ENCODE measurements around the gene CBARP. TPM values are rescaled to one million over a fixed set of nuclear protein-coding genes. Genes with fewer than 3 reads are reported as not detected.

The CBARP gene
- total and polyA plus RNA-seq, 2 of the 13 experiments (the other 11 are each of a cell fraction or from before 2014, with no cell fraction given), result 1.2 to 1.4 TPM

DNA sequence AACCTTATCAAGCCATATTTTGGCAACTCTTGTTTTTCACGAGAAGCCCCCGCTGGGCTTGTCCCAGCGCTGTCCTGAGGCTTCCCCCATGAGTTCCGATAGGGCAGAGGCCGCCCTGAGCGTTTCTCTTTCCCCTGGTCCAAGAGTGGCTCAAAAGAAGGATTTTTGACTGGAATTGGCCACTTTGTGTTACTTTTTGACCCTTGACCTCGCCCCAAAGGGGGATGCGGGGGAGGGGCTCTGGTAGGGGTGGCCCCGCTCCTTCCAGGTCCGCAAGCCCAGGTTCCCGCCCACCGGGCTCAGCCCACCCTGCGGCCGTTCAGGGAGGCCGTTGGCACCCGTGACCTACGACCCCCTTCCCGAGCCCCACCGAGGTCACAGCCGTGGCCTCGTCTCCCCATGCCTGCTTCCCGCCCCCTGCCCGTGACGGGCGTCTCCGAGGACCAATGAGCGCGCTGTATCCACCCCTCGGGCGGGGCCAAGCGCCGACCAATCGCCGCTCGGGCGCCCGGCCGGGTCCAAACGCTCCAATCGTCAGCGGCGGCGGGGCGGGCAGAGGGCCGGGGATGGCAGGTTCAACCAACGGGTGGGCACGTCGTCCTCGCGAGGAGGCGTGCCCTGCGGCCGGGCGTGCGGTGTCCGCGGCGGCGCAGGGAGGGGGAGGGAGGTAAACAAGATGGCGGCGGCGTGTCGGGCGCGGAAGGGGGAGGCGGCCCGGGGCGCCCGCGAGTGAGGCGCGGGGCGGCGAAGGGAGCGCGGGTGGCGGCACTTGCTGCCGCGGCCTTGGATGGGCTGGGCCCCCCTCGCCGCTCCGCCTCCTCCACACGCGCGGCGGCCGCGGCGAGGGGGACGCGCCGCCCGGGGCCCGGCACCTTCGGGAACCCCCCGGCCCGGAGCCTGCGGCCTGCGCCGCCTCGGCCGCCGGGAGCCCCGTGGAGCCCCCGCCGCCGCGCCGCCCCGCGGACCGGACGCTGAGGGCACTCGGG lies 32.4 kb downstream of the CBARP start, which contains the start of gene STK11 (continued):
- TF ChIP-seq ZNF33A (CRISPR knock-in tag; IDR thresholded peaks at IDR 0.05; ENCODE audit: borderline replicate concordance), result no peak
- TF ChIP-seq ZNF430 (CRISPR knock-in tag; IDR thresholded peaks at IDR 0.05), result 0 out of 2 replicates have a peak, but pooled peaks have one; percentile 60
- TF ChIP-seq ZNF557 (CRISPR knock-in tag; IDR thresholded peaks at IDR 0.05), result no peak
- TF ChIP-seq MXI1 (IDR thresholded peaks at IDR 0.05; ENCODE audit: borderline replicate concordance, low read depth, low read length), result peak; percentile 79; the same call in 1 of the 3 replicates
- TF ChIP-seq ZNF326 (CRISPR knock-in tag; IDR thresholded peaks at IDR 0.05; ENCODE audit: borderline replicate concordance), result no peak
- TF ChIP-seq NR2F1 (CRISPR knock-in tag; IDR thresholded peaks at IDR 0.05), result peak; percentile 89 to 97
- TF ChIP-seq TBX2 (CRISPR knock-in tag; IDR thresholded peaks at IDR 0.05; ENCODE audit: borderline replicate concordance), result peak; percentile 75
- TF ChIP-seq CEBPG (CRISPR knock-in tag; IDR thresholded peaks at IDR 0.05), result no peak
- TF ChIP-seq, protein P1, sequence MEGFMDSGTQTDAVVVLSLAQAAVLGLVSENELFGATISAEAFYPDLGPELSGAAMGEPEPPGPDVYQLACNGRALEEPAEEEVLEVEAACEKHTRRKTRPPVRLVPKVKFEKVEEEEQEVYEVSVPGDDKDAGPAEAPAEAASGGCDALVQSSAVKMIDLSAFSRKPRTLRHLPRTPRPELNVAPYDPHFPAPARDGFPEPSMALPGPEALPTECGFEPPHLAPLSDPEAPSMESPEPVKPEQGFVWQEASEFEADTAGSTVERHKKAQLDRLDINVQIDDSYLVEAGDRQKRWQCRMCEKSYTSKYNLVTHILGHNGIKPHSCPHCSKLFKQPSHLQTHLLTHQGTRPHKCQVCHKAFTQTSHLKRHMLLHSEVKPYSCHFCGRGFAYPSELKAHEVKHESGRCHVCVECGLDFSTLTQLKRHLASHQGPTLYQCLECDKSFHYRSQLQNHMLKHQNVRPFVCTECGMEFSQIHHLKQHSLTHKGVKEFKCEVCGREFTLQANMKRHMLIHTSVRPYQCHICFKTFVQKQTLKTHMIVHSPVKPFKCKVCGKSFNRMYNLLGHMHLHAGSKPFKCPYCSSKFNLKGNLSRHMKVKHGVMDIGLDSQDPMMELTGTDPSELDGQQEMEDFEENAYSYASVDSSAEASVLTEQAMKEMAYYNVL (CRISPR knock-in tag; IDR thresholded peaks at IDR 0.05; ENCODE audit: borderline replicate concordance), result peak; percentile 43; the same call in 1 of the 2 replicates
- 0 out of 2 replicates have a peak, but pooled peaks have one; percentile 41 for TF ChIP-seq ZNF337 (CRISPR knock-in tag; IDR thresholded peaks at IDR 0.05; ENCODE audit: borderline replicate concordance, low read depth)
- TF ChIP-seq ZNF800 (CRISPR knock-in tag; IDR thresholded peaks at IDR 0.05), result no peak
- TF ChIP-seq, protein P2, sequence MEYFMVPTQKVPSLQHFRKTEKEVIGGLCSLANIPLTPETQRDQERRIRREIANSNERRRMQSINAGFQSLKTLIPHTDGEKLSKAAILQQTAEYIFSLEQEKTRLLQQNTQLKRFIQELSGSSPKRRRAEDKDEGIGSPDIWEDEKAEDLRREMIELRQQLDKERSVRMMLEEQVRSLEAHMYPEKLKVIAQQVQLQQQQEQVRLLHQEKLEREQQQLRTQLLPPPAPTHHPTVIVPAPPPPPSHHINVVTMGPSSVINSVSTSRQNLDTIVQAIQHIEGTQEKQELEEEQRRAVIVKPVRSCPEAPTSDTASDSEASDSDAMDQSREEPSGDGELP (IDR thresholded peaks at IDR 0.05; ENCODE audit: borderline replicate concordance, low read depth), result peak; percentile 52; the same call in 1 of the 2 replicates
- TF ChIP-seq ZNF678 (CRISPR knock-in tag; IDR thresholded peaks at IDR 0.05), result no peak
- TF ChIP-seq MAFF (IDR thresholded peaks at IDR 0.05; ENCODE audit: low read depth, low read length), result no peak
- no peak for TF ChIP-seq ZNF382 (CRISPR knock-in tag; IDR thresholded peaks at IDR 0.05; ENCODE audit: borderline replicate concordance)
- TF ChIP-seq ZBTB14 (CRISPR knock-in tag; IDR thresholded peaks at IDR 0.05), result no peak
- 0 out of 2 replicates have a peak, but pooled peaks have one; percentile 59 for TF ChIP-seq ZNF501 (CRISPR knock-in tag; IDR thresholded peaks at IDR 0.05)
- TF ChIP-seq ZFP36L1 (CRISPR knock-in tag; IDR thresholded peaks at IDR 0.05), result no peak
- TF ChIP-seq HOMEZ (CRISPR knock-in tag; IDR thresholded peaks at IDR 0.05; ENCODE audit: low read depth), result 0 out of 2 replicates have a peak, but pooled peaks have one; percentile 9
- TF ChIP-seq HHEX (CRISPR knock-in tag; IDR thresholded peaks at IDR 0.05), result no peak
